Panc1 (cell line): ENCODE data around the gene IDUA.

ENCODE experiments used
- CTCF ChIP-seq: fragments of 450-650 bp; IDR thresholded peaks from 2 replicates; pipeline ENCODE4 v1.5.1; 2017; ENCODE audit warnings: mild to moderate bottlenecking
- POLR2AphosphoS5 ChIP-seq: IDR thresholded peaks from 2 replicates; pipeline ENCODE4 v1.6.1; 2012; ENCODE audit warnings: mild to moderate bottlenecking, low read depth, low read length, moderate library complexity
- REST ChIP-seq, 2 experiments: IDR thresholded peaks; 2 replicates each; pipeline ENCODE4 v1.6.1; 2011 to 2012; ENCODE audit warnings: low read depth in 2 of 2, control low read depth in 1 of 2, low read length in 1 of 2, mild to moderate bottlenecking in 1 of 2, moderate library complexity in 1 of 2; ENCODE audit not compliant: insufficient read depth in 1 of 2
- SIN3A ChIP-seq: IDR thresholded peaks from 2 replicates; pipeline ENCODE4 v1.6.1; 2012; ENCODE audit warnings: low read depth, mild to moderate bottlenecking, low read length, moderate library complexity, borderline replicate concordance; ENCODE audit not compliant: insufficient read depth

DNA sequence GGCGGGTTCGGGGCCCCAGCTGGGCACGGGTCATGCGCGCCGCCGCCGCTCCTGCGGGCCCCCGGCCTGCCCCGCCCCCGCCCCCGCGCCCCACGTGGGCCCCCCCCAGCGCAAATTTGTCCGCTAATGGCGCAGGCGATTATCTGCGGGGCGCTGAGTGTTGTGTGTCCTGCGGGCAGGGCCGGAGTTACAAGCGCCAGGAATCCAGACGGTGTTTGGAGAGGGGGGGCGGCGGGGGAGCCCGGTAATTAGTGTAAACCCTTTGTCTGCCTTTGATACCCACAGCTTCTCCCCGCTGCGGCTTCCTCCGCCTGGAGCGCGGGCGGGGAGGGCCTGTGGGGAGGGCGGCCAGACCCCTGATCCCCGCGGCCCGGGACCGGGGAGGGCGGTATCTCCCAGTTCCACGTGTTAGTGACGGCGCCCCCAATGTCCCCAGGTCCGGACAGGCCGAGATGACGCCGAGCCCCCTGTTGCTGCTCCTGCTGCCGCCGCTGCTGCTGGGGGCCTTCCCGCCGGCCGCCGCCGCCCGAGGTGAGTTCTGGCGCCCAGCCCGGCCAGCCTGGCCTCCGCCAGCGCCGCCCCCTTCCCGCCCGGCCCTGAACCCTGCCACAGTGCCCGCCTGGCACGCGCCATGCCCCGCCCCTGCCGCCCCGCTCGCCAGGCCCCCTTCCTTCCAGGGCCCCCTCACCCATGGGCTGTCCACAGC, 25.3 kb downstream of the IDUA start:
- TF ChIP-seq CTCF (no peak), REST (IDR thresholded peaks at IDR 0.05; ENCODE audit: insufficient read depth in 1 of 2, low read depth in 2 of 2, low read length in 1 of 2) (no peak), SIN3A (no peak), POLR2AphosphoS5 (no peak)
